COR-L47 (cell line): Measurements from ENCODE around the gene FTL.

ENCODE experiments used
- DNase-seq: peaks from one replicate; lab custom pipeline; 2025; lab: John Stamatoyannopoulos, UW

FTL gene

DNA sequence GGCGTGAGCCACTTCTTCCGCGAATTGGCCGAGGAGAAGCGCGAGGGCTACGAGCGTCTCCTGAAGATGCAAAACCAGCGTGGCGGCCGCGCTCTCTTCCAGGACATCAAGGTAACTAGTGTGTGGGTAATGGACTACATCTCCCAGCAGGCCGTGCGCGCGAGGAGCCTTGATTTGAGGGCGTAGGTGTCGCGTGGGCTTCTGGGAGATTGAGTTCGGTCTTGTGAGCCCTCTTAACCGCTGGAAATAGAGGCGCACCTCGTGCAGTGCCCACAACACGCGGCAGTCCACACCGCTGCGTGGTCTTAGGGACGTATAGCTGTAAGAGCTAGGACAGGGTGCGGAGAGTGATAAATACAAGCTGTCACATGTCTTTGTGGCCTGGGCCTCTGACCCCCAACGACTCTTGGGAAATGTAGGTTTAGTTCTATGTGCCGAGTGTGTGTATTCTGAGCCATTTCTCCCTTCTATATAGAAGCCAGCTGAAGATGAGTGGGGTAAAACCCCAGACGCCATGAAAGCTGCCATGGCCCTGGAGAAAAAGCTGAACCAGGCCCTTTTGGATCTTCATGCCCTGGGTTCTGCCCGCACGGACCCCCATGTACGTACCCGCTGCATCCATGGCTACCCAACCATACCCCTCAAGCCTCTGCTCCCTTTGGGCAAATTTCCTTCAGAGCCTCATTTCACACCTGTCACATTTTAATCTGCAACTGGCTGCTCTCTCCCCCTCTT, 864 bp downstream of the FTL start:
- peak; percentile 77 for DNase-seq

DNA sequence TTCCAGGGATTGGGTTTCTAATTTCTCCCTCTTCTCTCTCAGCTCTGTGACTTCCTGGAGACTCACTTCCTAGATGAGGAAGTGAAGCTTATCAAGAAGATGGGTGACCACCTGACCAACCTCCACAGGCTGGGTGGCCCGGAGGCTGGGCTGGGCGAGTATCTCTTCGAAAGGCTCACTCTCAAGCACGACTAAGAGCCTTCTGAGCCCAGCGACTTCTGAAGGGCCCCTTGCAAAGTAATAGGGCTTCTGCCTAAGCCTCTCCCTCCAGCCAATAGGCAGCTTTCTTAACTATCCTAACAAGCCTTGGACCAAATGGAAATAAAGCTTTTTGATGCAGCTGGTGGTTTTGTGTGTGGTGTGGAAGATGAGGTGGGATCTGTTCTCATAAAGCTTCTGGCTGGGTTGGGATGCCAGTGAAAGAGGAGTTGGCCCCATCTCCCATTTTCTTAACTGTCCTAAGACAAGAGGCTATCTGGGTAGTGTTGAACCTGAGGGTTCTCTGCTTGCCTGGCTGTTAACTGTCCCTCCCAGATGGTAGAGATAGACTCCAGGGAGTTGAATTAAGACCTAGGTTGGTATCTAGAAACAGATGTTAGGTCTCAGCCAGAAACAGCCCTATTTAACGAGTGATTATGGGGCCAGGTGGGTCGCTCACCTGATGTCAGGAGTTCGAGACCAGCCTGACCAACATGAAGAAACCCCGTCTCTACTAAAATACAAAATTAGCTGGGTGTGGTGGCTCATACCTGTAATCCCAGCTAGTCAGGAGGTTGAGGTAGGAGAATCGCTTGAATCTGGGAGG, 1.6 kb downstream of the FTL start:
- no peak for DNase-seq

DNA sequence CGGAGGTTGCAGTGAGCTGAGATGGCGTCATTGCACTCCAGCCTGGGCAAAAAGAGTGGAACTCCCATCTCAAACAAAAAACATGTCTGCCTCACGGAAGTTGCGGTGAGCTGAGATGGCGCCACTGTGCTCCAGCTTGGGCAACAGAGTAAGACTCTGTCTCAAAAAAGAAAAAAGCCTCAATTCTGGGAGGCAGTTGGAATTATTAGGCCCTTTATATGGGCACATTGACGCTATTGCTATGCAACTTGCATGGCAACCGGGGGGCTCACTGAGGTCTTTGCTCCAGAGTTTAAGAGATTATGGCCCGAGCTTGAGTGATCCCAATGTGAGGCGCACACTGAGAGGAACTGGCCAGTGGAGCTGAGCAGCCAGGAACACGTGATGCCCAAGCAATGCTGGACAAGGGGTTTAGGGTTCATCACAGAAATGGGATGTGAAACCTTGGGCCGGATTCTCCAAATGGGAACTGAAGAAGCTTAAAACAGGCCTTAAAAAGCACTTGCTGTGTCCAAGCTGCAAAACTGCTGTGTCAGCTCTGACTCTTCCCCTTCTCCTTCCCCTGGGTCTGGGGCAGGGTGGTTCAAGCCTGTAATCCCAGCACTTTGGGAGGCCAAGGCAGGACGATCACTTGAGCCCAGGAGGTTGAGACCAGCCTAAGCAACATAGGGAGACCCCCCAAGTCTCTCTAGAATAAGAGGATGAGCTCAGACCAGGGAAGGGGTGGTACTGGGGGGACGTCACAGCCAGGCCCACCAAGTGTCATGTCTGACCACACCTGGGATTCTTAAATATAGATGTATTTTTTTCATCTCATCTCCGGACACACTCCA, 2.5 kb downstream of the FTL start:
- DNase-seq = no peak

DNA sequence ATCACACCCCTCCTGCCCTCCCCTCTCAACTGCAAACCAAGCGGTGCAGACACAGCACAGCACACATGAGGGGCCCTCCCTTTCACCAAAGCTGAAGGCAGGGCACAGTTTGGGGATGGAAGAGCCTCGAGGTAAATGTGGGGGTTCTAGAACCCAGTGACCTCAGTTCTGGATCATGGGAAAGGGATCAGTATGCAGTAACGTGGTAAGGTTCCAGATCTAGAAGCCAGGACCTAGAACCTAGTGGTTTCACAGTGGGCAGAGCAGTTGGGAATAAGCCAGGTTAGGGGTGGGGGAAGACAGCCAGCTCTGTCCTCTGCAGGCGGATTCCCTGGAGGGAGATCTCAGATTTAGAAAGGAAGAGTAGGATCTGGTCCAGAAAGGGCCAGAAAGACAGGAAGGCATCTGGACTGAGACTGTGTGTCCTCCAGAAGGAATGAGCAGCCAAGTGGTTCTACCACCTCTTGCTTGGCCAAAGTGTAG, 3.1 kb downstream of the FTL start:
- no peak for DNase-seq

DNA sequence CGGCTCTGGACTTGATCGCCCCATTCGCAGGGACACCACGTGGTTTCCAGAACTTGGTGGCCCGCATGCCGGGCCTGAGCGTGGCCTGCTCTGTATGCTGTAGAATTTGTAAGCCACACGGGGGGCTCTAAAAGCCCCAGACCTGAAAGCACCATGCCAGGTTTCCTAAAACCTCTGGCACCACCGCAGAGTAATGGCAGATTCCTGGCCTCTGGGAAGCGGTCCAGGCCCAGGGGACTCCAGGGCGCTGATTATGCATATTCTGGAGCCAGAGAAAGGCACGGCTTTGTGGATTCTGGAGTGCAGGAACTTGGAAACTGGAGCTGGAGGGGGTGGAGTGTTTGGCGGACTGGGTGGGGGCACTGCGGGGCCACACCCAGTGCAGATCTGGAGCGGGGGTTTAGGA, 3.7 kb downstream of the FTL start:
- no peak for DNase-seq

DNA sequence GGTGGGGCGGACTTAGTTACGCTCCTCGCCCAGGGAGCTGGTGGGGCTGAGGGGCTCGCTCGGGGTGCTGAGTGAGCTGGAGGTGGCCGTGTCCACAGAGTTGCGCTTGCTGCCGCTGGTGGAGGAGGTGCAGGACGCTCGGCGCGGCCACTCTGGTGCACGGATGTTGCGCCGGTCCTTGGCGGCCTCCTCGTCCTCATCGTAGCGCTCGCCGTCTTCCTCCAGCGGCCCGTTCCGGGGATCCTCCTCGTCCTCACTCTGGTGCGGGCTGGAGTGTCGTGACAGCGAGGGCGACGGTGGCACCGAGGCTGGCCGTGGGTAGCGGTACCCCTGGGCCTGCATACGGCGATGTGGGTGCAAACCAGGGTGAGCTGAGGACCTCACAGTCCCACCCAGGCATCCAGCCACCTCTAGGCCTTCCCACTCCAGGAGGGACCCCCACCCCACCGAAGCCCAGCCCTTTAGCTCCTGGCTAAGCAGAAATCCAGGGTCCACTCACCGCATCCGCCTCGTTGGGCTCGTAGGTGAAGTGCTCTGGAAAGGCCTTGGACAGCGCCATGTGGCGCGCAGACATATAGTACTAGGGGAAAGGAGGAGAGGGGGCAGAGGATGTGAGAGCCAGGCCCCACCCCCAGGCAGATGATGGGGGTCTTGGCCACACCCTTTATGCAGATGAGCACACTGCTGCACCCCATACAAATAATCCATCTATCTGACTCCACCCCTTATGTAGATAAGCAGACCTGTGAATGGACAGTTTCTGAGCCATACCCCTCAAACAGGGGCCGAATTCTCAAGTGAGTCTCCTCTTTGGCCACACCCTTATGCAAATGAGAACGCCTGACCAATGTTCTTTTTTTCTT, 4.4 kb downstream of the FTL start:
- no peak for DNase-seq

DNA sequence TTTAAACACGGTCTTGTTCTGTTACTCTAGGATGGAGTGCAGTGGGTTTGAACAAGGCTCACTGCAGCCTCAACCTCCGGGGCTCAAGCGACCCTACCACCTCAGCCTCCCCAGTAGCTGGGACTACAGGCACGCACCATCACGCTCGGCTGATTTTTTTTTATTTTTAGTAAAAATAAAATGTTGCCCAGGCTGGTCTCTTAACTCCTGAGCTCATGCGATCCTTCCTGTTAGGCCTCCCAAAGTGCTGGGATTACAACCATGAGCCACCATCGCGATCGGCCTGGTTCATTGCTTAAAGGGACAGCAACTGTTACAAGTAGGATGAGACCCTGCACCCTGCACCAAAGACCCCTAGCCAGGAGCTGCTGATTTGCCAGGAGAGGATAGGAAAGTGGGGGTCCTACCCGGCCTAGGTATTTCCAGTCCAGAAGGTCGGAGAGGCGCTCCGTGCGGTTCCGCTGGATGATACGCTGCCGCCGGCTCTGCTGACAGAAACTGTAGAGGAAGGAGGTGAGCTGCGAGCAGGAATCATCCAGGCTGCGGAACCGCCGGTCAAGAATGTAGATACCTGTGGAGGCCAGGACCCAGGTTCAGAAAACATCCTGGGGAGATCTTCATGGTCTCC, 5.1 kb downstream of the FTL start:
- DNase-seq = no peak

DNA sequence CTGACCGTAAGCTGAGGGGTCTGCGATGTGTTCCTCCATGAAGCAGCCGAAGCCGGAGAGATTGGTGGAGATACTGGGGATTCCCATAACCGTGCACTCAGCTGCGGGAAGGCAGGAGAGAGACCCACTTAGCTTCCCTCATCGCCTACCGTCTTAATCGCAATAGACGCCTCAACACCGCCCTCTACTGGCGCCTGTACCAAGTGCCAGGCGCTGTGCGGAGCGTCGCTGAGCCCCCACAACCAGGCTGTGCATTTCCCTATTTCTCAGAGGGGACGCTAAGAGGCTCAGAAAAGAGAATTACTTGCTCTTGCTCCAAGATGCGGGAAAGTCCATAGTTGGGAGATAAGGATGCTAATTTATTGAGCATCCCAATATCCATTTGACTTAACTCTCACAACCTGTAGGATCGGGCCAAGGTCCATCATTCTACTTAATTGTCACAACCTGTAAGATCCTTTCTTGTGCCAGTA, 5.8 kb downstream of the FTL start:
- DNase-seq = peak; percentile 84

DNA sequence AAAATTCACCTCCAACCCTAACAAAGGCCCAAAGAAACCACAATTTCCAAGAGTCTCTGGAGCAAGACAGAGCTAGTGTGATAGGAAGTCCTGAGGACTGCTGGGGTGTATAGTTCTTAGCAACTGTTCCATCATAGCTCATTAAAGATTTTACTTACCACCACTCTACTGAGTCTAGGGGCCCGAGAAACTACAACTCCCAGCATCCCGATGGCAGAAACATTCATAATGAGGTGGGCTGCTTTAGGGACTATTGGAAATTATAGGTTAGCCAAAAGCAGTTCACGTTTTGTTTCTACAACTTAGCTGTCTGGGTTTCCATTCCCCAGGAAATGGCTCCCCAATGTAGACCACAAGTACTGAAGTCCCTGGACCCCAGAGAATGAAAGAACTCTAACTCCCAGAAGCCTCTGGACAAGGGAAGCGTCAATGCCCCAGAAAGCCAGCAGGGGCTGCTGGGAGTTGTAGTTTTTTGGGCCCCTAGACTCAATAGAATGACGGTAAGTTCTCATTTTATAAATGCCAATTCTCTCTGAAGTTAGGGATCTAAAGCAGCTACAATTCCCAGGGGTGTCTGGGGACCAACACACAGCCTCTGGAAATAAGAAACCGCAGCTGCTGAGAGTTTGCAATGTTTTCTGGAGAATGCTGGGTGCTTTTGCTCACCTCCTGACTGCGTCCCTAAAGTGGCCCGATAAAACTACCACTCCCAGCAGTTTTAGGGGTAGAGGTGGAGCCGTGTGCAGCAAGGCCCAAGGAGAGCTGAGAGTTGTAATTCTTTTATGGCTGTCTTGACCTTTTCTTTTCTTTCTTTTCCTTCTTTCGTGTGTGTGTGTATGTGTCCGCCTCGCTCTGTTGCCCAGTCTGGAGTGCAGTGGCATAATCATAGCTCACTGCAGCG, 11.1 kb downstream of the FTL start:
- DNase-seq = no peak

DNA sequence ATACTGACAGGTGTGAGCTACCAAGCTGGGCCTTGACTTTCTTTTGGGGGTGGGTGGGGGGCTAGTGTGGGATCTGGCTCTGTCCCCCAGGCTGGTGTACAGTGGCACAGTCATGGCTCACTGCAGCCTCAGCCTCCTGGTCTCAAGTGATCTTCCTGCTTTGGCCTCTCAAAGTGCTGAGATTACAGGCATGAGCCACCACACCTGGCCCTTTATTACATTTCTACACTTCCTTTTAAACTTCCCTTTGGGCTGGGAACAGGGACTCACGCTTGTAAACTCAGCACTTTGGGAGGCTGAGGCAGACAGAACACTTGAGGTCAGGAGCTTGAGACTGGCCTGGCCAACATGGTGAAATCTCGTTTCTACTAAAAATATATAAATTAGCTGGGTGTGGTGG, 12.0 kb downstream of the FTL start:
- no peak for DNase-seq

DNA sequence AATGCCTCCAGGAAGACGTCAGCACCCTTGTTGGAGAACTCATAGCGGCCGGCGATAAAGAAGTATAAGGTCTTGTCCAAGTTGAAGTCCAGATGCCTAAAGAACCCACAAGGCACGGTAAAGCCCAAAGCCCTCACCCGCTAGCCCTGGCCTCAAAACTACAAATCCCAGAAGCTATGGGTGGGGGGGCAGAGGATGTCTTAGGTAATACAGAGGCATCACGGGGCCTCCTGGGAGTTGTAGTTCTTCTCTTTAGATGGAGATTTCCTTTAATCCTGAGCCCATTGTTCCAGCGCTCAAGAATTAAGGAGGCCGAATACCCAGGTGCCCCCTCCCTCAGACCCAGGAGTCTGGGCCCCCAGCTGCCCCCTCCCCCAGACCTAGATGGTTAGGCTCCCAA, 17.2 kb downstream of the FTL start:
- DNase-seq = no peak

DNA sequence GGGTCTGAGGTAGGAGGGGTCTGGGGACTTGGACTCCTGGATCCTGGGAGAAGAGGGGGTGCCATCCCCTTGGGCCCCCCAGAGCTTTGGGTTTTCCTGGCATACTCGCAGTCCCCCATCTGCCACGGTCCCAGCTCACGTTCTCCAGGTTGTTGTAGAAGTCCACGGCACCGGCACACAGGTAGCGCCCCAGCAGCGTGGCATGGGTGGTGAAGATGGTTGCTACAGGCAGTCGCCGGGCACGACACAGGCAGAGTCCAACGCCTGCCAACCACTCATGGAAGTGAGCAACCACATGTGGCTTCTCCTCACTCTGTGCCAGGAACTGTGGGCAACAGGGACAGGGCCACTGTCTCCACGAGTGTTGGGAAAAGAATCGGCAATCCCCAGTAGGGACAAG, 20.6 kb downstream of the FTL start:
- no peak for DNase-seq

DNA sequence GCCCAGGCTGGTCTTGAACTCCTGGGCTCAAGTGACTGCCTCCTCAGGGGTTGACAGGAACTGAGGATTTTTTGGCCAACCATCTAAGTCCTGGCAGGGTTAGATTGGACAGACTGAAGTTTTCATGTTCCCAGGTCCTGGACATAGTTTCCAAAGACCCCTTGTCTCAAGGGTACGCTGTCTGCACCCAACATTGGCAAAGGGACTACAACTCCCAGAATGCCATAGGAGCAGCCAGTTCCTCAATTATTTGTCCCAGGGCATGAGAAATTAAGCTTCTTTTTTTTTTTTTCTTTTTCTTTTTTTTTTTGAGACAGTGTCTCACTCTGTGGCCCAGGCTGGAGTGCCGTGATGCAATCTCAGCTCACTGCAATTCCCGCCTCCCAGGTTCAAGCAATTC, 21.1 kb downstream of the FTL start:
- no peak for DNase-seq

DNA sequence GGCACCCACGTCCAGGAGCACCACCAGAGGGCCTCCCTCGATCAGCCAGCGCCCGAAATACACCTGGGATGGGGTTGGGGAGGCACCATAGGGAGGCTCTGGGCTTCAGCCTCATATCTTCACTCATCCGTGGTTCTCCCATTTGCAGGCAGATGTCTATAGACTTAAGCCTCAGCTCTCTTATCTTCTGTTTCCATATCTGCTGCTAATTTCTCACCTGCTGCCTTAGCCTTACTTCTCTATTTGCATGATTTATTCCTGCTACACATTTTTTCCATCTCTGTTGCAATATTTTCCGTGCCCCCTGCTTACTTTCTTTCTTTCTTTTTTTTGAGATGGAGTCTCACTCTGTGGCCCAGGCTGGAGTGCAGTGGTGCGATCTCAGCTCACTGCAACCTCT, 22.2 kb downstream of the FTL start:
- DNase-seq = no peak

DNA sequence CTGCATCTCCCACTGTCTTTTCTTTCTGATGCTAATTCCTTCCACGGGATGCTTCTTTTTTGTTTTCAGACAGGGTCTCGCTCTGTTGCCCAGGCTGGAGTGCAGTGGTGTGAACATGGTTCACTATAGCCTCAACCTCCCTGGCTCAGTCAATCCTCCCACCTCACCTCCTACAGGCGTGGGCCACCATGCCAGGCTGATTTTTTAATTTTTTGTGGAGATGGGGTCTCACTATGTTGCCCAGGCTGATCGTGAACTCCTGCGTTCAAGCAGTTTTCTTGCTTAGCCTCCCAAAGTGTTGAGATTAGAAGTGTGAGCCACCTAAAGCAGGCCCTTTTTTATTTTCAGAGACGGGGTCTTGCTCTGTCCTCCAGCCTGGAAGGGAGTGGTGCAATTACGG, 23.2 kb downstream of the FTL start:
- DNase-seq = no peak

DNA sequence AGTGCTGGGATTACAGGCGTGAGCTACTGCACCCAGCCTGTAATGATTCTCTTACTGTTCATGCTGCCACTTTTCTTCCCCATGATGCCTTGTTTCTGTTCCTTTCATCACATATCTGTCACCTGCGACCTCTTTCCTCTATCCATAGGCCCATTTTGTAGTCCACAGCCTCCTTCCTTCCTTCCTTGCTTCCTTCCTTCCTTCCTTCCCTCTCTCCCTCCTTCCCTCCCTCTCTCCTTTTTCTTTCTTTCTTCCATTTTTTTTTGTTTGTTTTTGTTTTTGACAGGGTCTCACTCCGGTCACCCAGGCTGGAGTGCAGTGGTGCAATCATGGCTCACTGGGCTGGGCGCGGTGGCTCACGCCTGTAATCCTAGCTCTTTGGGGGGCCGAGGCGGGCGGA, 23.8 kb downstream of the FTL start:
- DNase-seq = no peak

DNA sequence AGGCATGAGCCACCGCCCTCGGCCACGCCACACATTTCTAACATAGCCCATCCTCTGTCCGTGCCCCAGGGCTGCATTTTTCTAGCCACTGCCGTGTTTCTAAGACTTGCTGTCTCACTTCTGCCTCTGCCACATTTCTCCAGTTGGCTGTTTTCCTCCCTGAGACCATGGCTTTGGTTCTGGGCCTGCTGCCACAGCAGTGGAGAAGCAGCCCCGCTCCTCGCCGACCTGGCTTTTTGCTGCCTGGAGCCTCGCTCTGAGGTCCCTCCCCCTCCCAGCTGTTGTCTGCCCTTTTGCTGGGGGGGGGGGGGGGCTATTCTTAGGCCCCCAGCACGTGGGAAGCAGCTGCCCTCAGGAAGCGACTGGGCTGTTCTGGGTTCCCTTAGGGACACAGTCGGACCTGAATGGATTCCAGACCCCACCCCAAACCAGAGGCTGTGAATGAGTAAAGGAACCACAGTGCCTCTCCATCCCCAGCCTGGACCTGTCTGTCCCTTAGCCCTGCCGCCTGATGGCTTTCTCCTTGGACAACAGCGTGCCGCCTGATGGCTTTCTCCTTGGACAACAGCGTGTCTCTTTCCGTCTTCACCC, 24.7 kb downstream of the FTL start:
- DNase-seq = no peak

DNA sequence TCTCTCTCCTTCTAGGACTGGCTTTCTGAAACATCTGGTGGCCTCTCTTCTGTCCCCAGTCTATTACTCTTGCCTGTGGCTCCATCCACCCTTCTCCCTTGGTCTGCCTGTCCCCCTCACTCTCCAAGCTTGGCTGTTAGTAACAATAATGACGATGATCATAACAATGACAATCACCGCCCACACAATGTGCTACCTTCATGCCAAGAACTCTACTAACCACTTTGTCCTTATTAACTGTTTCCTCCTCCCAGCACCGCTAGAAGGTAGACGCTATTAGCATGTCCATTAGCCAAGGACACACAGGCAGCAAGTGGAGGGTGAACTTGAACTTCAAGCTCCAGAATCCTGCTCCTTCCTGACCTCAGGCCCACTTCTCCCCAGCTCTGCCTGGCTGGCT, 25.3 kb downstream of the FTL start:
- DNase-seq = no peak

DNA sequence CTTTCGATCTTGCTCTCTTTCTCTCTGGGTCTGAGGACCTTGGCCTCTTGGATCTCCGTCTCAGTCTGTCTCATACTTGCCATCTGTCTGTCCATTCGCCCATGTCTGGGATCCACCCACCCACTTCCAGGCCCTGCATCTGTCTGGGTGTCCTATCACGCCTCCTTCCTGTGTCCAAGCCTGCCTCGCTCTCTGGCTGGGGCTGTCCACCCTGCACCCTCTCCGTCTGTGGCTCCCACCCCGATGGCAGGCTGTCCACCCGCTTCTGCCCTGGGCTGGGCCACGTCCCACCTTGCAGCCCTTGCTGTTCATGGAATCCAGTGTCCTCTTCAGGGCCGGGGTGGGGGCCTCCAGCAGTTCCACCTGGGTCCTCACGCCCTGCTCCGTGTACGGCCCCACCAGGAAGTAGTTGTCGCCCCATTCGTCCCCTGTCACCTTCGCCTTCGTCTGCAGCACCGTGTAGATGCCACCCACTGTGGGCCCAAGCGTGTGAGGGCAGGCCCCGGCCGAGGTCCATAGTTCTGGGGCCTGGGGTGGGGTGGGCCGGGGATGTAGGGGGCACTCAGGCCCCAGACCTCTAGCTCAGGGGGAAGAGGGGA, 26.0 kb downstream of the FTL start:
- DNase-seq = no peak
